ENCODE measurements around the gene NUDT1.

Gene NUDT1

DNA sequence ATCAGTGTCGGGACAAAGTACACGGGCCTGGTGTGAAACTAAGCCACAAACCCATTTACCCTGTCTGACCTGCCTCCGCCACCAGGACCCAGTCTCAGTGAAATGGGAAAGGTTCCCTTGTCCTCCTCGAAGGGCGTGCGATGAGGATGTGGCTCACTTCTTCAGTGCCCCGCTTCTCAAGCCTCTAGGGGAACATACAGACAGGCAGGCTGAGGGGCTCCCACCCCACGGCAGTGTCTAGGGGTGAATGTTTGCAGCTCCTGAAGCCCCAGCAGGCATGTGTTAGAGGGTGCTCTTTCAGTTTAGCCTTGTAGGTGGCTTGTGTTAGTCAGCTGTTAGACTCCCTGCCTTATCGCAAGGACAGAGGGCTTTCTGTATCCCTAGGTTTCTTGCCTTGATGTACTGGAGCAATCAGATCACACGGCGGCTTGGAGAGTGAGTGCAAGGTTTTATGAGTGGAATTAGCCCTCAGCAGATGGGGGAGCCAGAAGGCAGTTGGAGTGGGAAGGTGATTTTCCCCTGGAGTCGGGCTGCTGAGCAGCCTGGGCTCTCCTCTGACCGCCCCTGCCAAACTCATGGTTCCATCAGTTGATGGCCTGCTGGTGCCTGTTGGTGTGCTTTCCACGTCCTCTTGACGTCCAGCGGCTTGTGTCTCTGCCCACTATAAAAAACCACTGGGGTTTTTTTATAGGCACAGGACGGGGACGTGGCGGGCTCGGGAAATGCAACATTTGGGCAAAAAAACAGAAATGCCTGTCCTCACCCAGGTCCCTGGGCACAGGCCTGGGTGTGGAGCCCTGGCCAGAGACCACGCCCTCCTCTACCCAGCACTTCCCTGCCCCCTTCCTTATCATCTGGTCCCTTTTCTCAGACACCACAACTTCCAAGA, 759 bp downstream of the NUDT1 start:
- H3K27me3 ChIP-seq (ENCODE audit: insufficient read depth, low read length): no peaks in the 10 kb centered on the region
- H3K27ac ChIP-seq (ENCODE audit: low read depth, low read length): peak overlapping the region; percentile 77
- peak overlapping the region; percentile 93 for H3K9ac ChIP-seq (ENCODE audit: low read depth, low read length)
- 11% methylated on average over 21 of the region's 21 CpGs for WGBS
- H3K9me3 ChIP-seq (ENCODE audit: insufficient read depth, low read depth, low read length): no peaks in the 10 kb centered on the region
- peaks cover 6% of the 10 kb centered on the region for H3K4me1 ChIP-seq (ENCODE audit: insufficient read depth, low read length)
- peaks cover 31% of the 10 kb centered on the region for H3K36me3 ChIP-seq (ENCODE audit: insufficient read depth, low read length)
- H3K4me3 ChIP-seq (ENCODE audit: low read length): peak overlapping the region; percentile 96

DNA sequence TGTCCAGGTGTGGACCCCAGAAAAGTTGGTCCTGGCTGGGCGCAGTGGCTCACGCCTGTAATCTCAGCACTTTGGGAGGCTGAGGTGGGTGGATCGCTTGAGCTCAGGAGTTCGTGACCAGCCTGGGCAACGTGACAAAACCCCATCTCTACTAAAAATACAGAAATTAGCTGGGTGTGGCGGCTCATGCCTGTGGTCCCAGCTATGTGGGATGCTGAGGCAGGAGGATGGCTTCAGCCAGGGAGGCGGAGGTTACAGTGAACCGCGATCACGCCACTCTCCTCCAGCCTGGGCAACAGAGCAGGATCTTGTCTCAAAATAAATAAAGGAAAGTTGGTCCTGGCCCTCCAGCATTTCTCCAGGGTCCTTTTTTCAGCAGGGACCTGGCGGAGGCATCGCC, 1.4 kb downstream of the NUDT1 start:
- Histone ChIP-seq H3K27me3 (ENCODE audit: insufficient read depth, low read length) (no peaks in the 10 kb centered on the region), H3K9ac (ENCODE audit: low read depth, low read length) (no peak overlapping the region), H3K36me3 (ENCODE audit: insufficient read depth, low read length) (peaks cover 27% of the 10 kb centered on the region), H3K4me1 (ENCODE audit: insufficient read depth, low read length) (peaks cover 6% of the 10 kb centered on the region), H3K27ac (ENCODE audit: low read depth, low read length) (no peak overlapping the region), H3K9me3 (ENCODE audit: insufficient read depth, low read depth, low read length) (no peaks in the 10 kb centered on the region), H3K4me3 (ENCODE audit: low read length) (peak overlapping the region; percentile 96)
- 94% methylated on average over 12 of the region's 12 CpGs for WGBS

DNA sequence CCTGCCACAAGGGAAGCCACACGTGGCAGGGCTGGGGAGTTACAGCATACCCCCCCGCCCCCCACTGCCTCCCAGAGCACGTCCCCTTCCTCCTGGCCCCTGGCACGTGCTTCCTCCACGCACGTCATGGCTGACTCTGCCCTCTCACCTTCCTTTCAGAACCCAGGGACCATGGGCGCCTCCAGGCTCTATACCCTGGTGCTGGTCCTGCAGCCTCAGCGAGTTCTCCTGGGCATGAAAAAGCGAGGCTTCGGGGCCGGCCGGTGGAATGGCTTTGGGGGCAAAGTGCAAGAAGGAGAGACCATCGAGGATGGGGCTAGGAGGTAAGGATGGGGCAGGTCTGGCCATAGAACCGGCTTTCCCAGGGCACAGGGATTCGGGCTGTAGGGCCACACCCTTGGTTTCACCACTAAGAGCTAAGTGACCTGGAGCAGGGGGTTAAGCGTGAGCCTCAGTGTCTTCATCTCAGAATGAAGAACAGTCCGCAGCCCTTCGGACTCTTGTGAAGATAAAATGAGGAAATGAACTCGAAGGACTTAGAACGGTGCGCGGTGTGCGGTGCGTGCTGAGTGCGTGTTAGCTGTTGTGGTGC, 2.5 kb downstream of the NUDT1 start:
- Histone ChIP-seq H3K36me3 (ENCODE audit: insufficient read depth, low read length) (peaks cover 19% of the 10 kb centered on the region), H3K9me3 (ENCODE audit: insufficient read depth, low read depth, low read length) (no peaks in the 10 kb centered on the region), H3K4me1 (ENCODE audit: insufficient read depth, low read length) (peaks cover 6% of the 10 kb centered on the region), H3K27me3 (ENCODE audit: insufficient read depth, low read length) (no peaks in the 10 kb centered on the region), H3K4me3 (ENCODE audit: low read length) (no peak overlapping the region), H3K9ac (ENCODE audit: low read depth, low read length) (no peak overlapping the region), H3K27ac (ENCODE audit: low read depth, low read length) (no peak overlapping the region)
- 93% methylated on average over 25 of the region's 25 CpGs for WGBS

DNA sequence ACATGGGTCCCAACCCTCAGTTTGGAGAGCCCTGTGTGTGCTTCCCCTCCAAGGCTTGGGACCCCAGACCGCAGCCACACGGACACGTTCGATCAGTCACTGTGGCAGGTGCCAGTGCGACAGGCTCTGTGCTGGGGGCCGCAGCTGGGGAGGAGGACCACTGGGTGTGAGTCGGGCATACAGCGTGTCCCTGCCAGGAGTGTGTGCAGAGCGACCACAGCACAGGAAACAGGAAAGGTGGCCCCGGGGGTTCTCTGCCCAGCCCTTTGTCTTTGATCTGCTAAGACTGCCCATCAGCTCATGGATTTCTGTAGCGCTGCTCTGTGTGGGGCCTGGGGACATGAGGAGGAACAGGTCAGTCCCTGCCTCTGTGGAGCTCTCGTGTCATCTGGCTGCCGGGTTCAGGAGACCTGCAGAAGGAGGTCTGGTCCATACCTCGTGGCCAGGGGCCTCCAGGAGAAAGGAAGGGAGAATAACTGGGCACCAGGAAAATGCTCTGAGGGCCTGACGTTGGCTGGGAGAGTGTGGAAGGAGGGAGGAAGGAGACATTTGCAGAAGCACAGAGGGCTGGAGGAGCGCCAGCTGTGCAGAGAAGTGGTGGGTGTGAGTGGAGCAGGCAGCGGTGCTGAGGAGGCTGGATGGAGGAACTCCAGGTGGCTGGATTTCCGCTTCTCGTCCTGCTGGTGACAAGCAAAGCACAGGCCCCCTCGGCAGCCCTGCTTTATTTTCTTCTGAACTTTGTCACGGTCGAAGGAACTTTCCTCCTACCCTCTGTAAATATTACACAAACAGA, 4.1 kb downstream of the NUDT1 start:
- WGBS: 84% methylated on average over 22 of the region's 22 CpGs
- H3K4me1 ChIP-seq (ENCODE audit: insufficient read depth, low read length): peaks cover 6% of the 10 kb centered on the region
- H3K4me3 ChIP-seq (ENCODE audit: low read length): no peak overlapping the region
- H3K36me3 ChIP-seq (ENCODE audit: insufficient read depth, low read length): peaks cover 21% of the 10 kb centered on the region
- no peak overlapping the region; the same call in 1 of the 2 replicates for H3K9ac ChIP-seq (ENCODE audit: low read depth, low read length)
- H3K27ac ChIP-seq (ENCODE audit: low read depth, low read length): no peak overlapping the region
- no peaks in the 10 kb centered on the region for H3K27me3 ChIP-seq (ENCODE audit: insufficient read depth, low read length)
- no peaks in the 10 kb centered on the region for H3K9me3 ChIP-seq (ENCODE audit: insufficient read depth, low read depth, low read length)

DNA sequence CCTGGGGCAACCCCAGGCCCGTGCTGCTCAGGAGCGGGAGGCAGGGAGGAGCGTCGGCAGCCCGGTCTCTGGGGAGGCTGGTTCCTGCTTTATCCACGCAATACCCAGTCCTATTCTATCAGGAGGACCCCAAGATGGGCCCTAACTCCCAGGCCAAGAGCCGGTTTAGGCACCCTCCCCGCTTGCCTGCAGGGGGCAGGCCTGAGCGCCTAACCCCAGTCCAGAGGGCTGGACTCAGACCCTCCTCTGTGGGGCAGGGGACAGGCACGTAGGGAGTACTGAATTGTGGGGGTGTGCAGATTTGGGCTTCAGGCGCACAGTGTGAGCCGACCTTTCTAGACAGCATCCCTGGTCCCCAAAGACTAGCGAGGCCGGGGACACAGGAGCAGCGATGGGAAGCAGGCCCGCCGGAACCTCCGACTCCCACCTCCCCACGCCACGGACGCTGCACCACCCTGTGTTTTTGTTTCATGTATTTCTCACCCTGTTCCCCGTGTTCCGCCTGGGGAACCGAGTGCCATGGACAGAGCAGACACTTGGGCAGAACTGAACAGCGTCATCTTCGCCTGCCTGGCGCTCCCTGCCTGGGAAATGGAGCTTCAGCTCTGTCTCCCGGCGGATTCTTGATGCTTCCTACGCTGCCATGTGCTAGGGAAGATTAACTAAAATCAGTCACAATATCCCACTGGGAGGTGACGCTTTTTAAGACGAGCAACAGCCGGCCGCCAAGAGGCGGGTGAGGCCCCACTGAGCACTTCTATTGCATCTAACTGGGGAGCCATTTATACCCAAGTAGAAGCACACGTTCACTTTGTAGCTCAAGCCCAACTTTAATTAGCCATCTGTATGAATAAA, 5.3 kb downstream of the NUDT1 start:
- Histone ChIP-seq H3K36me3 (ENCODE audit: insufficient read depth, low read length) (peaks cover 26% of the 10 kb centered on the region), H3K27ac (ENCODE audit: low read depth, low read length) (no peak overlapping the region), H3K9me3 (ENCODE audit: insufficient read depth, low read depth, low read length) (no peaks in the 10 kb centered on the region), H3K9ac (ENCODE audit: low read depth, low read length) (no peak overlapping the region), H3K4me3 (ENCODE audit: low read length) (no peak overlapping the region), H3K4me1 (ENCODE audit: insufficient read depth, low read length) (peaks cover 6% of the 10 kb centered on the region), H3K27me3 (ENCODE audit: insufficient read depth, low read length) (no peaks in the 10 kb centered on the region)
- 78% methylated on average over 36 of the region's 36 CpGs for WGBS

DNA sequence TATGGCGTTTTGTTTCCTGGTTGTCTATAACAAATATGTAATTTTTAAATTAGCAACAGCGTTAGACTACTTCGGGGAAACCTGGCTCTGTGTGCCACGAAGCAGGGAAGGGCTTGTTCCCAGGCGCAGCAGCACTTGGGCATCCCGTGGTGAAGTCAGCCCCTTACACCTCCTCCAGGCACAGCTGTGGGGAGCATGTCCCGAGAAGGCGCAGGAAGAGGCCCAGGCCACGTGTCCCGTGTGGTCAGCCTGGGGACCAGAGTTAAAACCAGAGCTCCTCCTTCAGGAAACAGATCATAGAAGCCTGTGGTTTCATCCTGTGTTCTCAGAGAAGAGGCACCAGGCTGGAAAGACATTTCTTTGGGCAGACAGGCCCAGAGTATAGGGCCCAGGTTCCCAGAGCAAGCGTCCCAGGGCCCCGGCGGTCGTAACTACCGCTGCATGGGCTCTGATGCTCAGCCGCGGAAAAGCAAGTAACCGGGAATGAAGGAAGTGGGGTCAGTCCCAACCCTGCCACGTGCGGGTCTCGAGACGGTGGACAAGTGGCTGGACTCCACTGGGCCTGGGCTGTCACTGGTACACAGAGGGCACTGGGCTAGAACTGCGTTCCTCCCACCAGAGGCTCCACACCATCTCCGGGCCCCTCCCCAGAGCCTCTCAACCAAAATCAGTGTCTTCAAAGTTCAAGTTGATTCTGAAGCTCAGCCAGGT, 7.1 kb downstream of the NUDT1 start:
- H3K4me3 ChIP-seq (ENCODE audit: low read length): no peak overlapping the region

DNA sequence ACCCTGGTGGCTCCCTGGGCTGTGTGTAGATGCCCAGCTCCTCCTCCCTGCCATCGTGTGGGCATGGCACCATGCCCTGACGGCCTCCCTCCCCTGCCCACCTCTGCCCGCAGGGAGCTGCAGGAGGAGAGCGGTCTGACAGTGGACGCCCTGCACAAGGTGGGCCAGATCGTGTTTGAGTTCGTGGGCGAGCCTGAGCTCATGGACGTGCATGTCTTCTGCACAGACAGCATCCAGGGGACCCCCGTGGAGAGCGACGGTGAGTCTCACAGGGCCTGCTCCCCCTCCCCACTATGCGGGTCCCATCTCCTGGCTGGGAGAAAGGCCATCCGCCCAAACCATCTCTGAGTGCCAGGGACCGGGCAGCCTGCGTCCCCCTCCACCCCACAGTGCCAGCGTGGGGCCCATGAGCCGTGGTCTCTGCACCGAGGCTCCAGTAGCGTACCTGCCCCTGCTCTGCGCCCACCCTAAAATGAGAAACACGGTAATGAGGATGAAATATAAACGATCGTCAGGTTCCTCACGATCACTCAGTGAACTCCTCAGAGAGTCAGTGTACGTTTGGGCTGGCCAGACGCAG, 7.8 kb downstream of the NUDT1 start:
- Histone ChIP-seq H3K27ac (ENCODE audit: low read depth, low read length) (no peak overlapping the region), H3K4me3 (ENCODE audit: low read length) (no peak overlapping the region), H3K4me1 (ENCODE audit: insufficient read depth, low read length) (no peaks in the 10 kb centered on the region), H3K27me3 (ENCODE audit: insufficient read depth, low read length) (no peaks in the 10 kb centered on the region), H3K9ac (ENCODE audit: low read depth, low read length) (no peak overlapping the region), H3K9me3 (ENCODE audit: insufficient read depth, low read depth, low read length) (no peaks in the 10 kb centered on the region), H3K36me3 (ENCODE audit: insufficient read depth, low read length) (peaks cover 29% of the 10 kb centered on the region)
- 90% methylated on average over 27 of the region's 27 CpGs for WGBS

More for the DNA sequence above, 7.1 kb downstream of the NUDT1 start:
- H3K27me3 ChIP-seq (ENCODE audit: insufficient read depth, low read length): no peaks in the 10 kb centered on the region
- H3K9me3 ChIP-seq (ENCODE audit: insufficient read depth, low read depth, low read length): no peaks in the 10 kb centered on the region
- H3K27ac ChIP-seq (ENCODE audit: low read depth, low read length): 0 out of 2 replicates have a peak overlapping the region, but pooled peaks have one; percentile 1
- WGBS: 86% methylated on average over 24 of the region's 24 CpGs
- H3K9ac ChIP-seq (ENCODE audit: low read depth, low read length): no peak overlapping the region
- H3K36me3 ChIP-seq (ENCODE audit: insufficient read depth, low read length): peaks cover 26% of the 10 kb centered on the region
- no peaks in the 10 kb centered on the region for H3K4me1 ChIP-seq (ENCODE audit: insufficient read depth, low read length)

DNA sequence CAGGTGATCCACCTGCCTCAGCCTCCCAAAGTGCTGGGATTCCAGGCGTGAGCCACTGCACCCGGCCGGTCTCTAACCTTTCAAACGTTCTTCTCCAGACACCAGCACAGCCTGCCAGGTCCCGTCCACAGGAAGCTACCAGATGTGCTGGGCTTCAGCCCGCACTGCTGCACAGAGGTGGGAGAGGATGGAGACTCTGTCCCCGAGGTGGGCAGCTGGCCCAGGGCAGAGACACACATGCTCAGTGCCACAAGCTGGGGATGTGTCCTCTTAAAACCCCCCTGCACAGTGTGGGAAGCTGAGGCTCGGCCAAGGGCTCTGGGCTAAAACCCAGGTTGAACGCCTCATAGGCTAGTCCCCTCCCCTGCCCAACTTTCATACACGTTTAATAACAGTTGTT, 9.4 kb downstream of the NUDT1 start:
- no peak overlapping the region for H3K4me3 ChIP-seq (ENCODE audit: low read length)
- no peaks in the 10 kb centered on the region for H3K9me3 ChIP-seq (ENCODE audit: insufficient read depth, low read depth, low read length)
- H3K27me3 ChIP-seq (ENCODE audit: insufficient read depth, low read length): no peaks in the 10 kb centered on the region
- H3K9ac ChIP-seq (ENCODE audit: low read depth, low read length): no peak overlapping the region
- no peaks in the 10 kb centered on the region for H3K4me1 ChIP-seq (ENCODE audit: insufficient read depth, low read length)
- peaks cover 27% of the 10 kb centered on the region for H3K36me3 ChIP-seq (ENCODE audit: insufficient read depth, low read length)
- H3K27ac ChIP-seq (ENCODE audit: low read depth, low read length): no peak overlapping the region
- WGBS: 92% methylated on average over 9 of the region's 10 CpGs

DNA sequence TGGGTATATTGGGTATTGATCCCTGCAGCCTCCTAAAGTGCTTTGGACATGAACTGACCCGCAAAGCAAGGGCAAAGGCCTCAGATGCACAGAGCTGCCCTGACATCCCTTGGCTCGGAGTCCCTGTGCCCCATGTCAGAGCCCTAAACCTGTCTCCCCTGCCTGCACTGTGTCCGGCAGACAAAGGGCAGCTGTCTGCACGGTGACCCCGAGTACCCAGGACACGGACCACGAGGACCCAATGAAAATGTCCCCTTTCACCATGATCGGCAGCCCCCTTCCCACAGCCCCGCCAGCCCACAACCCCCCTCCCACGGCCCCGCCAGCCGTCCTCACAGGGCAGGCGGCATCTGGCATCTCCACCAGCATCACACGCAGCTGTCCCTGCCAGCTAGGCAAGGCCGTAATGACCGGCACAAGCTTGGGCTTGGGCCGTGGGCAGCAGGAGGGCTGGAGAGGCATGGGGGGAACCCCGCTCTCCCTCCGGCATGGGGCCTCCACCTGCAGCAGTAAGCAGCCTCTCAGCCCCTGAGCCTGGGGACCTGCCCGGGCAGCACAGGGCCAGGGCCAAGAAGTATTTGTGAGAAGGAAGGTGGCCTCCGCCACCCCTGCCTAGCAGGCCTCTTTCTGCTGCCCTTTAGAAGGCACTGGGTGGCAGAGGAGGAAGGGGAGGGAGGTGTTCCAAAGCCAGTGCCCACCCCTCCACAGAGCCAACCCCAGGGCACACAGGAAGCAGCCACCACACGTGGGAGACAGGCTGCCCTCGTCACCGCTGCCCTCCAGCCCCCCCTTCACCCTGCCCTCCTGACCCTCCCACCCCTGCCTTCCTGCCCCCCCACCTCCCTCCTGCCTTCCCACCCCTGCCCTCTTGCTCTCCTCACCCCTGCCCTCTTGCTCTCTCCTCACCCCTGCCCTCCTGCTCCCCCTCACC, 10.1 kb downstream of the NUDT1 start:
- H3K9ac ChIP-seq (ENCODE audit: low read depth, low read length): 0 out of 2 replicates have a peak overlapping the region, but pooled peaks have one; percentile 26
- 91% methylated on average over 24 of the region's 24 CpGs for WGBS
- H3K27ac ChIP-seq (ENCODE audit: low read depth, low read length): no peak overlapping the region; the same call in 1 of the 2 replicates
- no peaks in the 10 kb centered on the region for H3K27me3 ChIP-seq (ENCODE audit: insufficient read depth, low read length)
- H3K36me3 ChIP-seq (ENCODE audit: insufficient read depth, low read length): peaks cover 34% of the 10 kb centered on the region
- no peak overlapping the region for H3K4me3 ChIP-seq (ENCODE audit: low read length)
- H3K9me3 ChIP-seq (ENCODE audit: insufficient read depth, low read depth, low read length): no peaks in the 10 kb centered on the region
- no peaks in the 10 kb centered on the region for H3K4me1 ChIP-seq (ENCODE audit: insufficient read depth, low read length)
